Activated CD4-positive, alpha-beta T cell treated with anti-CD3 and anti-CD28 coated beads, Interleukin-2, Interleukin-4, amounts not matched to agents 100 ng/mL and 50 ng/mL, durations not matched to agents 16 hours and 8 hours (primary cell): ENCODE results near the gene SLIT1.

Experiments
- DNase-seq: peaks from one replicate; pipeline ENCODE4 v3.0.0-alpha.2; 2020; ENCODE audit warnings: low spot score

The SLIT1 gene

GRCh38 chr10:97022616-97023015 is 163.1 kb downstream of the SLIT1 start:
- no peak for DNase-seq

GRCh38 chr10:97020452-97021400 is 165.0 kb downstream of the SLIT1 start:
- no peak for DNase-seq

GRCh38 chr10:97019213-97019844 is 166.4 kb downstream of the SLIT1 start:
- DNase-seq, result no peak

GRCh38 chr10:97018251-97019212 is 167.2 kb downstream of the SLIT1 start:
- DNase-seq, result no peak

- no peak for DNase-seq
Measured at GRCh38 chr10:97017474-97017903, 168.3 kb downstream of the SLIT1 start.

- peak; percentile 64 for DNase-seq
Measured at GRCh38 chr10:97016728-97017473, 168.9 kb downstream of the SLIT1 start.

GRCh38 chr10:97015240-97015639 is 170.5 kb downstream of the SLIT1 start:
- no peak for DNase-seq

GRCh38 chr10:97013983-97014382 is 171.8 kb downstream of the SLIT1 start:
- DNase-seq, result no peak

GRCh38 chr10:97013568-97013967 is 172.2 kb downstream of the SLIT1 start:
- DNase-seq, result no peak

- no peak for DNase-seq
Measured at GRCh38 chr10:97012470-97012869, 173.3 kb downstream of the SLIT1 start.

- no peak for DNase-seq
Measured at GRCh38 chr10:97011397-97011796, 174.4 kb downstream of the SLIT1 start.

- DNase-seq, result no peak
Measured at GRCh38 chr10:97010695-97011206, 175.0 kb downstream of the SLIT1 start.

- no peak for DNase-seq
Measured at GRCh38 chr10:97007417-97007816, 178.3 kb downstream of the SLIT1 start.

GRCh38 chr10:97006364-97006763 is 179.4 kb downstream of the SLIT1 start:
- DNase-seq, result no peak

- no peak for DNase-seq
Measured at GRCh38 chr10:97005349-97005748, 180.4 kb downstream of the SLIT1 start.

- DNase-seq, result no peak
Measured at GRCh38 chr10:97004591-97004990, 181.2 kb downstream of the SLIT1 start.

GRCh38 chr10:97003804-97004201 is 182.0 kb downstream of the SLIT1 start:
- no peak for DNase-seq

GRCh38 chr10:97003151-97003803 is 182.5 kb downstream of the SLIT1 start:
- DNase-seq, result no peak

GRCh38 chr10:97002670-97003069 is 183.1 kb downstream of the SLIT1 start:
- no peak for DNase-seq

- DNase-seq, result no peak
Measured at GRCh38 chr10:97001183-97001991, 184.4 kb downstream of the SLIT1 start.
